ENCODE results near the gene ADAMTS17.

DNA sequence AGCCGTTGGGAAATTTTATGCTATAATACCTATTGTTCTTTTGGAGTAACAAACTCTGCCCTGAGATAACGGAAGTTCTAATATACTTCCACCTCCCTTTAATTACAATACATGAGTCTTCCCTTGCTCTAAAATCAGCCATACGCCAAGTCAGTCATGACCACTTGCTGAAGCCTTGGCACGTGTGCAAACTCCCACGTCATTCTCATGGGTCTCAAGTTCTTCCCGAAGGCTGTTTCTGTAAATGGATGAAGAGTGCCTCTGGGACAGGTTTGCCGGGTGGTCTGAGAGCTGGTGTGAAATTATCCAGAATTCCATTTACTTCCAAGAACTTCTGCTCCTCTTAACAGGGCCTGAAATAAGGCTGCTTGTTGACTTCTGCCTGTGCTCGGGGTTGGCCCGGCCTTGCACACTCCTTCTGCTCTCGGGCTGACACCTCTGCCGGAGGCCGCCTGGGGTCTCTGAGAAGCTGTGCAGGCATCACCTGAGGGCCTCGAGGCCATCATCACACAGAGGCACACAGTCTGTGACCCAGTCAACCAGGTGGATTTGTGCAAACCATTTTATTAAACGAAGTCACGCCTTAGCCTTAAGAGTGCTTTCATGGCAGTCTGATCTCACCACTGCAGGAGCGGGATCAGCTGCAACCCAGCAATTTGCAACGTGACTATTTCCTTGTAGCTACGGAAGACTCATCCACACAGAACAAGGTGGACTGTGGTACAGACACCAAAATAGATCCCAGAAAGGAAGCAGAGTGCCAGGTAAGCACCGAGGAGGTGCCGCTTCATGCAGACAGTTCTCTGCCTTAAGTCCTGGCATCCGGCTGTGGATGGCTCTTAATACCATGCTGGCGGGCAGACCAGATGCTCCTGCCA is 120.1 kb downstream of the ADAMTS17 start:
- TF ChIP-seq POLR2A (IDR thresholded peaks at IDR 0.05; ENCODE audit: low read depth, low read length) (no peak), POLR2AphosphoS5 (IDR thresholded peaks at IDR 0.05; ENCODE audit: low read depth, low read length) (no peak), TAF1 (IDR thresholded peaks at IDR 0.05; ENCODE audit: borderline replicate concordance, low read depth, low read length) (no peak)
